Stomach (tissue), 9 donors: ENCODE results near the gene RYR3. TPM values are rescaled to one million over a fixed set of nuclear protein-coding genes. Genes with fewer than 3 reads are reported as not detected.

Experiments
- DNase-seq, 2 donors: peaks; one replicate each; pipeline versions ENCODE4 v3.0.0 to v3.0.0-alpha.2; 2013 to 2019
- H3K27ac ChIP-seq, 5 donors: fragments of 200-600 bp in 4 of 5; sonication (generic) in 4 of 5; one replicate each; pipeline ENCODE4 v1.5.1; 2013 to 2019; ENCODE audit warnings: mild to moderate bottlenecking in 1 of 5, moderate library complexity in 1 of 5
- H3K27me3 ChIP-seq, 3 donors: fragments of 200-600 bp; sonication (generic); one replicate each; pipeline ENCODE4 v1.5.1; 2017 to 2019; ENCODE audit warnings: mixed run types in 1 of 3
- H3K36me3 ChIP-seq, 4 donors: fragments of 200-600 bp; sonication (generic); 1 replicate in 3 of 4; 2 replicates in 1 of 4; pipeline ENCODE4 v1.5.1; 2016 to 2019
- H3K4me1 ChIP-seq, 4 donors: fragments of 200-600 bp; sonication (generic); one replicate each; pipeline ENCODE4 v1.5.1; 2016 to 2019
- H3K4me3 ChIP-seq, 4 donors: fragments of 200-600 bp; sonication (generic) in 3 of 4; one replicate each; pipeline ENCODE4 v1.5.1; 2016 to 2019; ENCODE audit warnings: mild to moderate bottlenecking in 1 of 4
- H3K9me3 ChIP-seq, 4 donors: fragments of 200-600 bp; sonication (generic); one replicate each; pipeline ENCODE4 v1.5.1; 2016 to 2019
- EP300 ChIP-seq: sonication (generic); formaldehyde crosslinking; IDR thresholded peaks from one replicate; pipeline ENCODE4 v1.6.1; 2017; ENCODE audit warnings: antibody characterized with exemption
- POLR2A ChIP-seq, 4 donors: fragments of 450-650 bp; IDR thresholded peaks; one replicate each; pipeline ENCODE4 v1.6.1; 2016; ENCODE audit warnings: antibody characterized with exemption in 4 of 4, control low read depth in 2 of 4, mild to moderate bottlenecking in 1 of 4, moderate library complexity in 1 of 4
- POLR2AphosphoS5 ChIP-seq, 3 donors: sonication (generic); formaldehyde crosslinking; IDR thresholded peaks; one replicate each; pipeline ENCODE4 v1.6.1; 2016; ENCODE audit warnings: antibody characterized with exemption in 3 of 3
- WGBS, 5 donors: extraction: QIAGEN DNeasy Blood & Tissue Kit in 3 of 5; methylation state at CpG; one replicate each; pipeline versions ENCODE4 v1.1.5 to v1.1.7; 2013 to 2018; 5-methylcytosine and 5-hydroxymethylcytosine counted together
- intact Hi-C: fragments of 100-400 bp; cut with DNase I; formaldehyde crosslinking; loops from one replicate; pipeline ENCODE4 v1.15.1; 2023; ENCODE audit warnings: low total_unique reads
- polyA plus RNA-seq, 3 donors: library from polyadenylated mRNA; stranded (reverse); fragments of 200-250 nt; gene quantifications; one replicate each; pipeline ENCODE4 v1.2.3, GENCODE V29; 2013
- total RNA-seq, 5 donors: library from RNA; depleted of rRNA; stranded (reverse); fragments of >200 nt; gene quantifications; one replicate each; pipeline versions ENCODE4 v1.1.0 to v1.2.3, GENCODE V29; 2014 to 2016
- TF ChIP-seq, protein P1 (sequence below), 7 experiments: fragments of 450-650 bp in 4 of 7; fragments of 200-600 bp in 3 of 7; sonication (generic) in 3 of 7; IDR thresholded peaks; one replicate each; pipeline ENCODE4 v1.5.1; 2016 to 2019; ENCODE audit warnings: antibody characterized with exemption in 7 of 7, control low read depth in 2 of 7, mild to moderate bottlenecking in 1 of 7
- donor health status: healthy with polysubstance abuse.
- donor health status: Bipolar disorder and iron deficiency.
- donor health status: healthy.

Gene RYR3
- total and polyA plus RNA-seq, 8 donors, result 0.12 to 36.2 (median 4.0) TPM

DNA sequence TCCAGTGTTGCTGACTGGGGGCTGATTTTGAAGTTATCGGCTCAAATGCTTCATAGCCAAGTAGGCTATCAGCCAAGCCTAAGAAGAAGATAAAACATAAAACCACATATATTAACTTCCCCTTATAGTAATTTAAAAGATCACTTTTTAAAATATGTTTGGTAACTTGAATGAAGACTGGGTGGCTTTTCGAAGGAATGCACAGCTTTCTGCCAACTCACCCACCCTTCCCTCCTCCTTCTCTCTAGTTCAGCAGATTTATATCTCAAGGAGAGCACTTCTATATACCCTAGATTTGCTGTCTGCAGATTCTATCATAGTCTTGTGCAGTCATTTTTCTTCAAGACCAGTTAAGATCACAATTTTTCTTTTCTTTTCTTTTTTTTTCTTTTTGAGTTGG is 468.1 kb downstream of the RYR3 start:
- DNase-seq, result no peak
- WGBS, 5 donors, result 57 to 73% (median 61%) methylated on average over 2 of the region's 2 CpGs
- Histone ChIP-seq H3K4me1 (no peaks in the 10 kb centered on the region), H3K36me3 (no peaks in the 10 kb centered on the region), H3K27ac (no peak overlapping the region), H3K4me3 (no peak overlapping the region), H3K9me3 (no peaks in the 10 kb centered on the region), H3K27me3 (no peaks in the 10 kb centered on the region)
- intact Hi-C loops, result no loop called here
- TF ChIP-seq EP300 (no peak), POLR2AphosphoS5 (IDR thresholded peaks at IDR 0.05) (no peak), POLR2A (IDR thresholded peaks at IDR 0.05) (no peak)
- TF ChIP-seq, protein P1, sequence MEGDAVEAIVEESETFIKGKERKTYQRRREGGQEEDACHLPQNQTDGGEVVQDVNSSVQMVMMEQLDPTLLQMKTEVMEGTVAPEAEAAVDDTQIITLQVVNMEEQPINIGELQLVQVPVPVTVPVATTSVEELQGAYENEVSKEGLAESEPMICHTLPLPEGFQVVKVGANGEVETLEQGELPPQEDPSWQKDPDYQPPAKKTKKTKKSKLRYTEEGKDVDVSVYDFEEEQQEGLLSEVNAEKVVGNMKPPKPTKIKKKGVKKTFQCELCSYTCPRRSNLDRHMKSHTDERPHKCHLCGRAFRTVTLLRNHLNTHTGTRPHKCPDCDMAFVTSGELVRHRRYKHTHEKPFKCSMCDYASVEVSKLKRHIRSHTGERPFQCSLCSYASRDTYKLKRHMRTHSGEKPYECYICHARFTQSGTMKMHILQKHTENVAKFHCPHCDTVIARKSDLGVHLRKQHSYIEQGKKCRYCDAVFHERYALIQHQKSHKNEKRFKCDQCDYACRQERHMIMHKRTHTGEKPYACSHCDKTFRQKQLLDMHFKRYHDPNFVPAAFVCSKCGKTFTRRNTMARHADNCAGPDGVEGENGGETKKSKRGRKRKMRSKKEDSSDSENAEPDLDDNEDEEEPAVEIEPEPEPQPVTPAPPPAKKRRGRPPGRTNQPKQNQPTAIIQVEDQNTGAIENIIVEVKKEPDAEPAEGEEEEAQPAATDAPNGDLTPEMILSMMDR (IDR thresholded peaks at IDR 0.05), result no peak

DNA sequence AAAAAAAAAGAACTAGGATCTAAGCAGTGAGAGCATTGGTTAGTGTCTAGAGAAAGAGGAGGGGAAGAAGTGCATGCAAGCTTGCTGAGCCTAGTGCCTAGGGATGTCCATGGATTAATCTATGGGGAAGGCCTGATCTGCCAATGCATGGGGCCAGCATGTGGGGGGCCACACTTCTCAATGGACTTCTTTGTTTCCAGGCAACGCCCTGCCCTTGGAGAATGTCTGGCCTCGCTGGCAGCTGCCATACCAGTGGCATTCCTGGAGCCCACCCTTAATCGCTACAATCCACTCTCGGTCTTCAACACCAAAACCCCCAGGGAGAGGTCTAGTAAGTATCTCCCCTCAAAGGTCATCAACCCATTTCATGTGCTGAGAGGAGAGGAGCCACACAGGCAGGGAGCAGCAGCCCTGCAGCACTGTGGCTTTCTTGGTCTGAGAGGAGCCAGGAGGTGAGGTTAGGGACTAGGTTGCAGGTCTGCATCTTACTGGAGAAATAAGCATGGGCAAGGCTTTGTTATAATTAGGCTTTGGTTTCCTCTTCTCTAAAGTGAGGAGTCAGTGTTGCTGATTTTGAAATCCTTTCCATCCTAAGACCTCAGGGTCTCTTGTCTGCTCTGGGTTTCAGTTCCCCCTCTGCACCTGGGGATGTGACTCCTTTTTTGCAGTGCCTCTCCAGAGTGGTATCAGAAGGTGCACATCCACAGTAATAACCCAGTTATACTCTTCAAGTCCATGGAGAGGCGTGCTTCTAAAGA is 469.4 kb downstream of the RYR3 start:
- Histone ChIP-seq H3K27ac (no peak overlapping the region), H3K4me1 (no peaks in the 10 kb centered on the region), H3K4me3 (no peak overlapping the region), H3K9me3 (no peaks in the 10 kb centered on the region), H3K27me3 (no peaks in the 10 kb centered on the region), H3K36me3 (no peaks in the 10 kb centered on the region)
- intact Hi-C loops, result loop anchor here (10.0 kb wide), 1 partner anchor 65 kb away; no protein-coding TSS in a partner anchor
- WGBS, 5 donors, result 80 to 91% (median 84%) methylated on average over 5 of the region's 5 CpGs
- TF ChIP-seq, protein P1 (IDR thresholded peaks at IDR 0.05), result no peak
- no peak for TF ChIP-seq POLR2A (IDR thresholded peaks at IDR 0.05)
- no peak for TF ChIP-seq POLR2AphosphoS5 (IDR thresholded peaks at IDR 0.05)
- TF ChIP-seq EP300, result no peak
- DNase-seq, result no peak

DNA sequence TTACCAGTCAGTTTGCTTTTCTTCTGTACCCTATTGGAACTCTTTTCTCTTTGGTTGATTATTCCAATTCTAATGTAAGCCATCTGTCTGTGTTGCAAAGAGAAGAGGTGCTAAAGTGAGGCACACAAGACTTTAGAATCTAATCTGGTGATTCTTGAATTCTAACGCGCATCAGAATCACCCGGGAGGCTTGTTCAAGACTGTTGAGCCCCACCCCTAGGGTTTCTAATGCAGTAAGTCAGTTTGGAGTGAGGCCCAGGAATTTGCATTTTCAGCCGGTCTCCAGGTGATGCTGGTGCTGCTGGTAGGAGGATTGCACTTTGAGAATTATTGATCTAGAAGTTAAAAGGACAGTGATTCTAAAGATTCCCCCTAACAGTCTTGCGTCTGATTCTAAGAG is 472.2 kb downstream of the RYR3 start:
- H3K4me3 ChIP-seq, result no peak overlapping the region
- no peaks in the 10 kb centered on the region for H3K9me3 ChIP-seq
- 61 to 71% (median 65%) methylated on average over 5 of the region's 5 CpGs for WGBS, 5 donors
- TF ChIP-seq POLR2A (IDR thresholded peaks at IDR 0.05) (no peak), EP300 (no peak), POLR2AphosphoS5 (IDR thresholded peaks at IDR 0.05) (no peak)
- TF ChIP-seq, protein P1 (IDR thresholded peaks at IDR 0.05), result no peak
- no peak overlapping the region for H3K27ac ChIP-seq
- no peaks in the 10 kb centered on the region for H3K4me1 ChIP-seq
- H3K36me3 ChIP-seq, result peaks cover 0 to 8% (median 0%) of the 10 kb centered on the region in 4 donors
- intact Hi-C loops, result loop anchor here (10.0 kb wide), 1 partner anchor 62 kb away; no protein-coding TSS in a partner anchor
- DNase-seq, result no peak
- H3K27me3 ChIP-seq, result no peaks in the 10 kb centered on the region

DNA sequence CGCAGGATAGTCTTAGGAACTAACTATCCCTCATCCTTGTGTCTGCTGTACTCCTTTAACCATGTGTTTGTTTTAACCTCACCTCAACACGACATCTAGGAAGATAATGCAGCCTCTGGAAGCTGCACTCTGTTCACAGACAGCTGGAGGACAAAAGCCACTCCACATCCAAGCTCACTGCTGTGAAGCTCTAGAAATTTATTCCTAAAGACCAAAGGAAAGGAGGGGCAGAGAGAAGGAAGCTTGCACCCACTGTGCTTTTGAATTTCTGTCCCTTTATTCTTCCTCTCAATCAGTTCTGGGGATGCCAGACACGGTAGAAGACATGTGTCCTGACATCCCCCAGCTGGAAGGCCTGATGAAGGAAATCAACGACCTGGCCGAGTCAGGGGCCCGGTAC is 474.6 kb downstream of the RYR3 start:
- DNase-seq, result no peak
- no peaks in the 10 kb centered on the region for H3K27me3 ChIP-seq
- WGBS, 5 donors, result 67 to 75% (median 72%) methylated on average over 6 of the region's 6 CpGs
- intact Hi-C loops, result loop anchor here (10.0 kb wide), 1 partner anchor 59 kb away; no protein-coding TSS in a partner anchor
- H3K4me3 ChIP-seq, result no peak overlapping the region
- no peaks in the 10 kb centered on the region for H3K4me1 ChIP-seq
- TF ChIP-seq, protein P1 (IDR thresholded peaks at IDR 0.05), result no peak
- TF ChIP-seq POLR2A (IDR thresholded peaks at IDR 0.05) (no peak), EP300 (no peak), POLR2AphosphoS5 (IDR thresholded peaks at IDR 0.05) (no peak)
- no peak overlapping the region for H3K27ac ChIP-seq
- H3K9me3 ChIP-seq, result no peaks in the 10 kb centered on the region
- peaks cover 0 to 13% (median 0%) of the 10 kb centered on the region in 4 donors for H3K36me3 ChIP-seq
